HG03520 (cell line): ENCODE results near the gene ABHD5.
"Not testable (repeated sequence)": the region's sequence is repeated elsewhere in the genome, so short reads cannot be mapped to it uniquely, and the experiment has no call there.

Experiments
- ATAC-seq: cut with Tn5 transposase; IDR thresholded peaks from one replicate; pipeline ENCODE4 v1.9.1; 2021; ENCODE audit warnings: mild to moderate bottlenecking, moderate library complexity; ENCODE audit not compliant: unreplicated experiment

The ABHD5 gene

GRCh38 chr3:43690400-43691119 lies at the start of gene ABHD5:
Gene ABHD5, plus strand, starts transcription at chr3:43690938. Its CDS starts 55 bp downstream, at chr3:43690993.
- ATAC-seq = peak; percentile 84

- no peak for ATAC-seq
Measured at GRCh38 chr3:43641306-43642114, 49.2 kb upstream of the ABHD5 start.

GRCh38 chr3:43644443-43644842 lies 46.3 kb upstream of the ABHD5 start:
- ATAC-seq = no peak

GRCh38 chr3:43647331-43648166 lies 43.2 kb upstream of the ABHD5 start:
- ATAC-seq = no peak

- no peak for ATAC-seq
Measured at GRCh38 chr3:43648957-43649356, 41.8 kb upstream of the ABHD5 start.

- no peak for ATAC-seq
Measured at GRCh38 chr3:43649365-43649968, 41.3 kb upstream of the ABHD5 start.

GRCh38 chr3:43650345-43650744 lies 40.4 kb upstream of the ABHD5 start:
- ATAC-seq = no peak

- not testable (repeated sequence) for ATAC-seq
Measured at GRCh38 chr3:43656390-43656789, 34.3 kb upstream of the ABHD5 start.

- no peak for ATAC-seq
Measured at GRCh38 chr3:43659250-43659880, 31.4 kb upstream of the ABHD5 start.

GRCh38 chr3:43661376-43661775 lies 29.4 kb upstream of the ABHD5 start:
- ATAC-seq = not testable (repeated sequence)

GRCh38 chr3:43665011-43665410 lies 25.7 kb upstream of the ABHD5 start:
- ATAC-seq = not testable (repeated sequence)

GRCh38 chr3:43670635-43671522 lies 19.9 kb upstream of the ABHD5 start:
- ATAC-seq = no peak

- ATAC-seq = no peak
Measured at GRCh38 chr3:43674345-43675085, 16.2 kb upstream of the ABHD5 start.

- ATAC-seq = no peak
Measured at GRCh38 chr3:43675593-43675992, 15.1 kb upstream of the ABHD5 start.

- ATAC-seq = no peak
Measured at GRCh38 chr3:43676441-43676840, 14.3 kb upstream of the ABHD5 start.

GRCh38 chr3:43678375-43678774 lies 12.4 kb upstream of the ABHD5 start:
- not testable (repeated sequence) for ATAC-seq

GRCh38 chr3:43678887-43679449 lies 11.8 kb upstream of the ABHD5 start:
- not testable (repeated sequence) for ATAC-seq

GRCh38 chr3:43680857-43681256 lies 9.9 kb upstream of the ABHD5 start:
- ATAC-seq = not testable (repeated sequence)
